Type B pancreatic cell (in vitro differentiated cells): ENCODE results near the gene FOXC1. TPM values are rescaled to one million over a fixed set of nuclear protein-coding genes. Genes with fewer than 3 reads are reported as not detected.

Experiments used
- DNase-seq: peaks from one replicate; pipeline ENCODE4 v3.0.0; 2021; ENCODE audit warnings: mixed read lengths; ENCODE audit not compliant: unreplicated experiment; ENCODE audit errors: extremely low spot score
- H3K27ac Mint-ChIP-seq: 2 replicates; pipeline ENCODE4 v1.8.0; 2021; ENCODE audit warnings: mild to moderate bottlenecking, mixed read lengths
- H3K27me3 Mint-ChIP-seq: 2 replicates; pipeline ENCODE4 v1.8.0; 2021; ENCODE audit warnings: mixed read lengths
- H3K36me3 Mint-ChIP-seq: 2 replicates; pipeline ENCODE4 v1.8.0; 2021; ENCODE audit warnings: mixed read lengths
- H3K4me1 Mint-ChIP-seq: one replicate; pipeline ENCODE4 v1.8.0; 2021; ENCODE audit warnings: mixed read lengths; ENCODE audit not compliant: unreplicated experiment
- H3K4me3 Mint-ChIP-seq: 2 replicates; pipeline ENCODE4 v1.8.0; 2021; ENCODE audit warnings: mild to moderate bottlenecking, mixed read lengths
- H3K9me3 Mint-ChIP-seq: 2 replicates; pipeline ENCODE4 v1.8.0; 2021; ENCODE audit warnings: mixed read lengths
- CTCF ChIP-seq: fragments of 200-600 bp; sonication (generic); conservative IDR thresholded peaks from 2 replicates; pipeline ENCODE4 v1.5.0; 2021; ENCODE audit warnings: antibody characterized with exemption, mild to moderate bottlenecking
- total RNA-seq: library from RNA; stranded (reverse); gene quantifications from 2 replicates; pipeline ENCODE4 v1.2.1, GENCODE V29; 2021; ENCODE audit warnings: low replicate concordance

FOXC1 gene
- total RNA-seq, 1 donor from 2014 or later: 53.5 TPM

GRCh38 chr6:1627827-1628560 is 18.3 kb downstream of the FOXC1 start:
- Mint-ChIP-seq H3K4me3 (peak overlapping the region; percentile 33), H3K27me3 (peaks cover 60% of the 10 kb centered on the region), H3K4me1 (peaks cover 50% of the 10 kb centered on the region), H3K9me3 (no peaks in the 10 kb centered on the region), H3K36me3 (peaks cover 5% of the 10 kb centered on the region), H3K27ac (no peak overlapping the region)
- TF ChIP-seq CTCF: no peak
- no peak for DNase-seq

DNA sequence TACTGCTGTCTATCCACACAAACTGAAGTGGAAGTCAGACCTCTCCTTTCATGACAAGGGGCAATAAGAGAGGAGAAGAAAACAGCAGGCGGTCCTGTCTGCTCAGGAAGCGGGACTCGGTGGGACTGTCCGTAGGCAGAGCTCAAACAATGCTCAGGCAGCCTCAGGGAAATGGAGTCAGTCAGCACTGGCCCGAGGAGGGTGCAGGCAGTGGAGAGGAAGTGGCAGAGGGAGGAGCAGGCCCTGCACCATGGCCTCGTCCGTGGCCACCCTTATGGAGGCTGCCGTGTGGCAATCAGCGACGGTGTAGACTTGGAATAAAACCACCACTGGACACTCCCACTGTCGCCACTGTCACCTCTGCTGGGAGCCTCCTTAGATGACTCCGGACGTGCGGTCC is 19.6 kb downstream of the FOXC1 start:
- no peak for TF ChIP-seq CTCF
- peaks cover 2% of the 10 kb centered on the region for H3K9me3 Mint-ChIP-seq
- no peak for DNase-seq
- H3K4me3 Mint-ChIP-seq: no peak overlapping the region
- H3K36me3 Mint-ChIP-seq: peaks cover 7% of the 10 kb centered on the region
- peaks cover 42% of the 10 kb centered on the region for H3K4me1 Mint-ChIP-seq
- H3K27me3 Mint-ChIP-seq: peaks cover 51% of the 10 kb centered on the region
- H3K27ac Mint-ChIP-seq: no peak overlapping the region

DNA sequence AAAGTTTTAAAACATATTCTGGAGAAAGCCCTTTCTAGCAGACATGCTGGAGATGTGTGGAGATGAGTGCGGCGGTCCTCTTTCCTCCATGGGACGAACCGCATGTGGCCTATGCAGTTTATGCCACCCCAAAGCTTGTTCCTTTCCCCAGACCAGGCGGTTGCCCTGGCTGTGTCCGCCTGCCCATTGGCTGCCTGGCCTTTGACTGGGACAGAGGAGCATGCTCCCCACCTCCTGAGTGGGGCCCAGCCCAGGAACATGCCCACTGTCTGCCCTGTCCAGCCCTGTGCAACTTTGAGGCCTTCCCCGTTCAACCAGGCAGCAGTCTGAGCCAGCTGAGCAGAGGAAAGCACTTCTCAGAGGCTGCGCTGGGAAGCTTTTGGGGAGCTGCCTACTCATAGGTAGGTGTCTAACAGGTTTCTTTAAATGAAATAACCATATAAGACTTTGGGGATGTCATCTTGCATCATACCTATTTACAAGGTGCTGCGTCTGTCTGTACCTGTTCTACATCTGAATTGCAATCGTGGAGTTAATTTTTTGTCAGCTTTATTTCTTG is 20.6 kb downstream of the FOXC1 start:
- Mint-ChIP-seq H3K4me1 (peaks cover 39% of the 10 kb centered on the region), H3K36me3 (peaks cover 9% of the 10 kb centered on the region), H3K27ac (no peak overlapping the region), H3K4me3 (no peak overlapping the region), H3K27me3 (peaks cover 47% of the 10 kb centered on the region), H3K9me3 (peaks cover 5% of the 10 kb centered on the region)
- no peak for TF ChIP-seq CTCF
- DNase-seq: no peak

DNA sequence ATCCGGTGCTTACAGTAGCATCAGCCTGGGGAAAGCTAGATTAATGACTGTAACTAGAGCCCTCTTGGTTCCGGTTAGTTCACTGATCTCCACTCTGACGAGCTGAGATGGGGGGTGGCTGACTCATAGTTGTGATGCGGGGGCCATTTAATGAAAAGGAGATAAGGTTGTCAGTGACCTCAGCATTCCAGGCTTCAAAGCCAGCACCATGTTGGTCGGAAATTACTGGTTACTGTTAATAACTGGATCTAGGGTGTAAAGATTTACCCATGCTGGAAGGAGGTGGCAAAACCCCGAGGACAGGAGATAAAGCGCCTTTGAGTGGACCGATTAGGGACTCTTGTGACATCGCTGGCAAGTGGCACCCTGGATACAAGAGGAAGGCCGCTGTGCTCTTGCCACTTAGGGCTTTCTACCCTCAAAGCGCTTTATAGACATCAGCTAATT is 21.1 kb downstream of the FOXC1 start:
- Mint-ChIP-seq H3K4me1 (peaks cover 35% of the 10 kb centered on the region), H3K9me3 (peaks cover 5% of the 10 kb centered on the region), H3K27me3 (peaks cover 43% of the 10 kb centered on the region), H3K36me3 (peaks cover 9% of the 10 kb centered on the region), H3K27ac (no peak overlapping the region), H3K4me3 (no peak overlapping the region)
- no peak for DNase-seq
- TF ChIP-seq CTCF: no peak

DNA sequence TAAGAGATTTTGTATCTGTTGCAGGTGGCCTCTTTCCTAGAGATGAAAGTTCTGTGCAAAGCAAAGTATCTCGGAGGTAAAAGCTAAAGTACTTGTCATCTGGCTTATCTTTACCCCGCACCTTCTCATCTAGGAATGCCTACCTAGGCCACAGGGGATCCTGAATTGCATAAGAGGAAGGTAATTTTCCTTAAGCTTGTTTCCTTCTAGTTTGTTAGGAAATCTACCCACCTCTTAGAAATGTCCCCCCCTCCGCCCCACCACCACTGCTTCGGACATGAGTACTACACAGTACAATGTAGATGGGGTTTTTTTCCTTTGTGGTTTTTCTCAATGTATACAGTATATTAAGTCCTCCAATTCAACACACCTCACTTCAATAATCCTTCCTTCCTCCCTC is 21.5 kb downstream of the FOXC1 start:
- no peak for TF ChIP-seq CTCF
- peaks cover 39% of the 10 kb centered on the region for H3K27me3 Mint-ChIP-seq
- peaks cover 9% of the 10 kb centered on the region for H3K36me3 Mint-ChIP-seq
- no peak for DNase-seq
- H3K9me3 Mint-ChIP-seq: peaks cover 5% of the 10 kb centered on the region
- H3K4me3 Mint-ChIP-seq: no peak overlapping the region
- peaks cover 30% of the 10 kb centered on the region for H3K4me1 Mint-ChIP-seq
- no peak overlapping the region for H3K27ac Mint-ChIP-seq
